WTC11 (cell line): Measurements from ENCODE around the gene OAF. TPM values are rescaled to one million over a fixed set of nuclear protein-coding genes. Genes with fewer than 3 reads are reported as not detected.

Source experiments
- ATAC-seq: fragments of 200-7000 bp; cut with Tn5 transposase; 2 replicates; pipeline ENCODE4 v1.10.0; 2021; ENCODE audit warnings: mild to moderate bottlenecking, moderate library complexity
- CTCF ChIA-PET: fragments of 300-600 bp; sonication (Branson Sonifier 250); formaldehyde crosslinking; loops from one replicate; lab custom pipeline; 2021; ENCODE audit warnings: antibody characterized with exemption; lab: Charles Lee
- POLR2A ChIA-PET: fragments of 350-600 bp; sonication (Branson Sonifier 250); formaldehyde crosslinking; loops from one replicate; lab custom pipeline; 2021; ENCODE audit warnings: antibody characterized with exemption; lab: Charles Lee
- DNase-seq: peaks from one replicate; pipeline ENCODE4 v3.0.0; 2021; ENCODE audit warnings: low spot score
- H3K27ac Mint-ChIP-seq: 2 replicates; pipeline ENCODE4 v1.8.0; 2021; ENCODE audit warnings: mixed read lengths
- H3K27me3 Mint-ChIP-seq: 2 replicates; pipeline ENCODE4 v1.8.0; 2021; ENCODE audit warnings: low read depth, mild to moderate bottlenecking, moderate library complexity, mixed read lengths
- H3K36me3 Mint-ChIP-seq: 2 replicates; pipeline ENCODE4 v1.8.0; 2021; ENCODE audit warnings: mixed read lengths
- H3K4me1 Mint-ChIP-seq: 2 replicates; pipeline ENCODE4 v1.8.0; 2022; ENCODE audit warnings: mixed read lengths
- H3K4me3 Mint-ChIP-seq: 2 replicates; pipeline ENCODE4 v1.8.0; 2021; ENCODE audit warnings: mild to moderate bottlenecking, moderate library complexity, mixed read lengths
- H3K9me3 Mint-ChIP-seq: 2 replicates; pipeline ENCODE4 v1.8.0; 2021; ENCODE audit warnings: mixed read lengths
- CREM ChIP-seq: sonication (generic); formaldehyde crosslinking; IDR thresholded peaks from 2 replicates; pipeline ENCODE4 v1.8.1; 2022; ENCODE audit warnings: mild to moderate bottlenecking, missing genetic modification reagents, moderate library complexity
- ESRRA ChIP-seq: sonication (generic); formaldehyde crosslinking; IDR thresholded peaks from 2 replicates; pipeline ENCODE4 v1.8.1; 2022; ENCODE audit warnings: mild to moderate bottlenecking, missing genetic modification reagents, borderline replicate concordance
- GABPB1 ChIP-seq: sonication (generic); formaldehyde crosslinking; IDR thresholded peaks from 2 replicates; pipeline ENCODE4 v1.8.1; 2023; ENCODE audit warnings: mild to moderate bottlenecking, missing genetic modification reagents
- GRHL2 ChIP-seq: fragments of 250-450 bp; sonication (Bioruptor Pico); IDR thresholded peaks from 2 replicates; pipeline ENCODE4 v1.8.0; 2022; ENCODE audit warnings: mild to moderate bottlenecking, moderate library complexity; ENCODE audit not compliant: insufficient replicate concordance, severe bottlenecking
- KAT7 ChIP-seq: sonication (generic); formaldehyde crosslinking; IDR thresholded peaks from 2 replicates; pipeline ENCODE4 v1.8.1; 2023; ENCODE audit warnings: missing genetic modification reagents, mild to moderate bottlenecking, borderline replicate concordance
- MXD4 ChIP-seq: fragments of 250-450 bp; sonication (Bioruptor Pico); IDR thresholded peaks from 2 replicates; pipeline ENCODE4 v1.8.0; 2021; ENCODE audit warnings: mild to moderate bottlenecking, moderate library complexity, borderline replicate concordance
- NR1H2 ChIP-seq: sonication (generic); formaldehyde crosslinking; IDR thresholded peaks from 2 replicates; pipeline ENCODE4 v1.9.0; 2021; ENCODE audit warnings: mild to moderate bottlenecking, moderate library complexity, missing genetic modification reagents
- NR3C1 ChIP-seq: sonication (generic); formaldehyde crosslinking; conservative IDR thresholded peaks from 2 replicates; pipeline ENCODE4 v1.8.1; 2023; ENCODE audit warnings: low read depth, mild to moderate bottlenecking, missing genetic modification reagents
- TCF7 ChIP-seq: sonication (generic); formaldehyde crosslinking; IDR thresholded peaks from 2 replicates; pipeline ENCODE4 v1.8.0; 2022; ENCODE audit warnings: mild to moderate bottlenecking, low read depth, missing genetic modification reagents, moderate library complexity
- TP53 ChIP-seq: sonication (generic); formaldehyde crosslinking; IDR thresholded peaks from 2 replicates; pipeline ENCODE4 v1.8.1; 2023; ENCODE audit warnings: mild to moderate bottlenecking, missing genetic modification reagents
- ZBTB21 ChIP-seq: sonication (generic); formaldehyde crosslinking; IDR thresholded peaks from 2 replicates; pipeline ENCODE4 v1.8.1; 2023; ENCODE audit warnings: mild to moderate bottlenecking, missing genetic modification reagents, borderline replicate concordance
- ZNF121 ChIP-seq: sonication (generic); formaldehyde crosslinking; IDR thresholded peaks from 2 replicates; pipeline ENCODE4 v1.8.0; 2023; ENCODE audit warnings: missing genetic modification reagents
- ZNF138 ChIP-seq: sonication (generic); formaldehyde crosslinking; conservative IDR thresholded peaks from 2 replicates; pipeline ENCODE4 v1.8.1; 2022; ENCODE audit warnings: mild to moderate bottlenecking, moderate library complexity, missing genetic modification reagents
- ZNF219 ChIP-seq: sonication (generic); formaldehyde crosslinking; IDR thresholded peaks from 2 replicates; pipeline ENCODE4 v1.8.0; 2023; ENCODE audit warnings: missing genetic modification reagents, mild to moderate bottlenecking, borderline replicate concordance
- ZNF423 ChIP-seq: fragments of 250-450 bp; sonication (Bioruptor Pico); IDR thresholded peaks from 2 replicates; pipeline ENCODE4 v2.1.2; 2022; ENCODE audit warnings: mild to moderate bottlenecking, moderate library complexity
- ZNF671 ChIP-seq: fragments of 250-450 bp; sonication (Bioruptor Pico); IDR thresholded peaks from 2 replicates; pipeline ENCODE4 v1.8.0; 2021; ENCODE audit warnings: mild to moderate bottlenecking
- ZSCAN18 ChIP-seq: fragments of 250-450 bp; sonication (Bioruptor Pico); IDR thresholded peaks from 2 replicates; pipeline ENCODE4 v2.1.2; 2022; ENCODE audit warnings: mild to moderate bottlenecking, moderate library complexity
- total RNA-seq: library from RNA; stranded (reverse); gene quantifications from 3 replicates; pipeline ENCODE4 v1.2.3, GENCODE V29; 2021
- TF ChIP-seq, protein P1 (sequence below): fragments of 250-450 bp; sonication (Bioruptor Pico); IDR thresholded peaks from 2 replicates; pipeline ENCODE4 v1.9.0; 2021; ENCODE audit warnings: mild to moderate bottlenecking
- TF ChIP-seq, protein P2 (sequence below): fragments of 200-600 bp; IDR thresholded peaks from 2 replicates; pipeline ENCODE4 v1.8.0; 2022; ENCODE audit warnings: antibody characterized with exemption
- TF ChIP-seq, protein P3 (sequence below): sonication (generic); formaldehyde crosslinking; IDR thresholded peaks from 2 replicates; pipeline ENCODE4 v1.8.0; 2023; ENCODE audit warnings: mild to moderate bottlenecking, missing genetic modification reagents
- TF ChIP-seq, protein P4 (sequence below): fragments of 250-450 bp; sonication (Bioruptor Pico); IDR thresholded peaks from 2 replicates; pipeline ENCODE4 v1.8.0; 2021; ENCODE audit warnings: mild to moderate bottlenecking

OAF gene
- total RNA-seq, 1 experiment from 2014 or later = 5.6 TPM

DNA sequence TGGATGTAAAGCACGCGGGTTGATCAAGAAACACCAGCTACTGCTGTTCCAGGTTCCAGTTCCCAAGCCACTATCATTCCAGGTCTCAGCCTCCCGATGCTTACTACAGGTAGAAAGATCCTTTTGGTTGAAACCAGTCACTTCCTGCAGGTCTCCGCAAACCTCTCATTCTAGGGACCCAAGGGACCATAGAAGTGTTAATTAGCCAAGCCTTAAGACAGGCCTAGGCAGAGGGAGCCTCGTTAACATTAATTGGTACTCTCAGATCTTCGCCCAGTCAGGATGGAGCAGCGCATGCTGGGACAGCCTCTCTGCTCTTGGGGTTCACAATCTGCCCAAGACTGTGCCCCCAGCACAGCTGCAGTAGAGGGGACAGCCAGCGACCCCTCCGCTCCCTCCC lies 11.2 kb upstream of the OAF start:
- H3K4me3 Mint-ChIP-seq = no peak overlapping the region
- POLR2A ChIA-PET = no interaction called here
- H3K27ac Mint-ChIP-seq = no peak overlapping the region

DNA sequence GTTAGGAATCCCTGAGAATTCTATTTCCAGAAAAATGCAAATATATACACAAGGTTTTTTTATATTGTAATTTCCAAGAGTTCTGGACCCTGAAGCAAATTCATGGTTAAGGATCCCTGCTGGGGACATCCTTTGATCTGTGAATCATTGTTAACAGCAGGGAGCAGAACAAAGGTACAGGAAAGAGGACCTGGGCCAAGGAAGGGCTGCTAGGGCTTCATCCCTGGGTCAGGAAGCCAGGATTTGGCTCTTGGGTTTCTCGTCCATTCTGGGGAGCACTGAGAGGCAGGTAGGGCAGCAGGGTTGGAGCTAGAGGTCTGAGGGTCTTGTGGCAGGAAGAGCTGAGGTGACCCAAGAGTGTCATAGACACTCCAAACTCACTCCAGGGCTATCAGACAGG lies 10.2 kb upstream of the OAF start:
- no peak for ATAC-seq
- peaks cover 45% of the 10 kb centered on the region for H3K4me1 Mint-ChIP-seq
- no peaks in the 10 kb centered on the region for H3K36me3 Mint-ChIP-seq

More for the DNA sequence above, 11.2 kb upstream of the OAF start:
- H3K36me3 Mint-ChIP-seq = no peaks in the 10 kb centered on the region
- CTCF ChIA-PET = interaction anchor here (11.0 kb wide), 1 partner anchor 19 kb away, joined by 109 read pairs; no protein-coding TSS in a partner anchor
- peaks cover 93% of the 10 kb centered on the region for H3K27me3 Mint-ChIP-seq
- peaks cover 47% of the 10 kb centered on the region for H3K4me1 Mint-ChIP-seq
- DNase-seq (no peak), ATAC-seq (peak; percentile 31)
- peak; percentile 81; the same call in 1 of the 2 replicates for TF ChIP-seq ZNF121 (CRISPR knock-in tag)
- TF ChIP-seq, protein P1, sequence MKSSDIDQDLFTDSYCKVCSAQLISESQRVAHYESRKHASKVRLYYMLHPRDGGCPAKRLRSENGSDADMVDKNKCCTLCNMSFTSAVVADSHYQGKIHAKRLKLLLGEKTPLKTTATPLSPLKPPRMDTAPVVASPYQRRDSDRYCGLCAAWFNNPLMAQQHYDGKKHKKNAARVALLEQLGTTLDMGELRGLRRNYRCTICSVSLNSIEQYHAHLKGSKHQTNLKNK = no peak
- no peaks in the 10 kb centered on the region for H3K9me3 Mint-ChIP-seq

GRCh38 chr11:120201653-120202052 lies 9.2 kb upstream of the OAF start:
- ATAC-seq (no peak), DNase-seq (no peak)
- Mint-ChIP-seq H3K9me3 (no peaks in the 10 kb centered on the region), H3K27me3 (peaks cover 94% of the 10 kb centered on the region), H3K4me1 (peaks cover 35% of the 10 kb centered on the region), H3K36me3 (no peaks in the 10 kb centered on the region), H3K27ac (no peak overlapping the region), H3K4me3 (no peak overlapping the region)
- TF ChIP-seq ESRRA (CRISPR knock-in tag) = no peak
- no peak for TF ChIP-seq NR3C1 (CRISPR knock-in tag)
- POLR2A ChIA-PET = no interaction called here
- CTCF ChIA-PET = no interaction called here

More for the DNA sequence above, 10.2 kb upstream of the OAF start:
- CTCF ChIA-PET = no interaction called here
- Mint-ChIP-seq H3K9me3 (no peaks in the 10 kb centered on the region), H3K27ac (no peak overlapping the region), H3K4me3 (no peak overlapping the region)
- POLR2A ChIA-PET = no interaction called here
- TF ChIP-seq GRHL2 (CRISPR knock-in tag) = no peak
- no peak for TF ChIP-seq ZBTB21 (CRISPR knock-in tag)
- TF ChIP-seq, all 79 proteins: peak for 0
- peaks cover 94% of the 10 kb centered on the region for H3K27me3 Mint-ChIP-seq
- DNase-seq = no peak

GRCh38 chr11:120203626-120204025 lies 7.2 kb upstream of the OAF start:
- Mint-ChIP-seq H3K4me1 (peaks cover 22% of the 10 kb centered on the region), H3K27me3 (peaks cover 98% of the 10 kb centered on the region), H3K36me3 (no peaks in the 10 kb centered on the region), H3K9me3 (no peaks in the 10 kb centered on the region)
- no peak for ATAC-seq
- POLR2A ChIA-PET = interaction anchor here (0.7 kb wide), 1 partner anchor 9 kb away, joined by 3 read pairs; no protein-coding TSS in a partner anchor
- no peak for TF ChIP-seq ZNF671 (CRISPR knock-in tag)
- TF ChIP-seq KAT7 (CRISPR knock-in tag) = no peak
- no peak for TF ChIP-seq MXD4 (CRISPR knock-in tag)
- TF ChIP-seq ZNF219 (CRISPR knock-in tag) = no peak
- TF ChIP-seq, protein P2, sequence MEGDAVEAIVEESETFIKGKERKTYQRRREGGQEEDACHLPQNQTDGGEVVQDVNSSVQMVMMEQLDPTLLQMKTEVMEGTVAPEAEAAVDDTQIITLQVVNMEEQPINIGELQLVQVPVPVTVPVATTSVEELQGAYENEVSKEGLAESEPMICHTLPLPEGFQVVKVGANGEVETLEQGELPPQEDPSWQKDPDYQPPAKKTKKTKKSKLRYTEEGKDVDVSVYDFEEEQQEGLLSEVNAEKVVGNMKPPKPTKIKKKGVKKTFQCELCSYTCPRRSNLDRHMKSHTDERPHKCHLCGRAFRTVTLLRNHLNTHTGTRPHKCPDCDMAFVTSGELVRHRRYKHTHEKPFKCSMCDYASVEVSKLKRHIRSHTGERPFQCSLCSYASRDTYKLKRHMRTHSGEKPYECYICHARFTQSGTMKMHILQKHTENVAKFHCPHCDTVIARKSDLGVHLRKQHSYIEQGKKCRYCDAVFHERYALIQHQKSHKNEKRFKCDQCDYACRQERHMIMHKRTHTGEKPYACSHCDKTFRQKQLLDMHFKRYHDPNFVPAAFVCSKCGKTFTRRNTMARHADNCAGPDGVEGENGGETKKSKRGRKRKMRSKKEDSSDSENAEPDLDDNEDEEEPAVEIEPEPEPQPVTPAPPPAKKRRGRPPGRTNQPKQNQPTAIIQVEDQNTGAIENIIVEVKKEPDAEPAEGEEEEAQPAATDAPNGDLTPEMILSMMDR = no peak
- TF ChIP-seq, protein P3, sequence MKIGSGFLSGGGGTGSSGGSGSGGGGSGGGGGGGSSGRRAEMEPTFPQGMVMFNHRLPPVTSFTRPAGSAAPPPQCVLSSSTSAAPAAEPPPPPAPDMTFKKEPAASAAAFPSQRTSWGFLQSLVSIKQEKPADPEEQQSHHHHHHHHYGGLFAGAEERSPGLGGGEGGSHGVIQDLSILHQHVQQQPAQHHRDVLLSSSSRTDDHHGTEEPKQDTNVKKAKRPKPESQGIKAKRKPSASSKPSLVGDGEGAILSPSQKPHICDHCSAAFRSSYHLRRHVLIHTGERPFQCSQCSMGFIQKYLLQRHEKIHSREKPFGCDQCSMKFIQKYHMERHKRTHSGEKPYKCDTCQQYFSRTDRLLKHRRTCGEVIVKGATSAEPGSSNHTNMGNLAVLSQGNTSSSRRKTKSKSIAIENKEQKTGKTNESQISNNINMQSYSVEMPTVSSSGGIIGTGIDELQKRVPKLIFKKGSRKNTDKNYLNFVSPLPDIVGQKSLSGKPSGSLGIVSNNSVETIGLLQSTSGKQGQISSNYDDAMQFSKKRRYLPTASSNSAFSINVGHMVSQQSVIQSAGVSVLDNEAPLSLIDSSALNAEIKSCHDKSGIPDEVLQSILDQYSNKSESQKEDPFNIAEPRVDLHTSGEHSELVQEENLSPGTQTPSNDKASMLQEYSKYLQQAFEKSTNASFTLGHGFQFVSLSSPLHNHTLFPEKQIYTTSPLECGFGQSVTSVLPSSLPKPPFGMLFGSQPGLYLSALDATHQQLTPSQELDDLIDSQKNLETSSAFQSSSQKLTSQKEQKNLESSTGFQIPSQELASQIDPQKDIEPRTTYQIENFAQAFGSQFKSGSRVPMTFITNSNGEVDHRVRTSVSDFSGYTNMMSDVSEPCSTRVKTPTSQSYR (CRISPR knock-in tag) = no peak
- no peak for TF ChIP-seq ZNF138 (CRISPR knock-in tag)
- no peak for TF ChIP-seq ZNF121 (CRISPR knock-in tag)
- TF ChIP-seq ZNF423 (CRISPR knock-in tag) = no peak
- TF ChIP-seq ZSCAN18 (CRISPR knock-in tag) = no peak
- TF ChIP-seq CREM (CRISPR knock-in tag) = no peak
- no peak for TF ChIP-seq GABPB1 (CRISPR knock-in tag)
- TF ChIP-seq, protein P1 = no peak
- no peak for TF ChIP-seq NR1H2 (CRISPR knock-in tag)
- TF ChIP-seq, protein P4, sequence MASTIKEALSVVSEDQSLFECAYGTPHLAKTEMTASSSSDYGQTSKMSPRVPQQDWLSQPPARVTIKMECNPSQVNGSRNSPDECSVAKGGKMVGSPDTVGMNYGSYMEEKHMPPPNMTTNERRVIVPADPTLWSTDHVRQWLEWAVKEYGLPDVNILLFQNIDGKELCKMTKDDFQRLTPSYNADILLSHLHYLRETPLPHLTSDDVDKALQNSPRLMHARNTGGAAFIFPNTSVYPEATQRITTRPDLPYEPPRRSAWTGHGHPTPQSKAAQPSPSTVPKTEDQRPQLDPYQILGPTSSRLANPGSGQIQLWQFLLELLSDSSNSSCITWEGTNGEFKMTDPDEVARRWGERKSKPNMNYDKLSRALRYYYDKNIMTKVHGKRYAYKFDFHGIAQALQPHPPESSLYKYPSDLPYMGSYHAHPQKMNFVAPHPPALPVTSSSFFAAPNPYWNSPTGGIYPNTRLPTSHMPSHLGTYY (CRISPR knock-in tag) = no peak
- no peak for TF ChIP-seq TCF7
- TF ChIP-seq TP53 (CRISPR knock-in tag) = no peak
- TF ChIP-seq, all 79 proteins: peak for 0
- Mint-ChIP-seq H3K27ac (no peak overlapping the region), H3K4me3 (no peak overlapping the region)
- DNase-seq = no peak
- CTCF ChIA-PET = no interaction called here
